Panc1 (cell line): ENCODE data around the gene RIN1. TPM values are rescaled to one million over a fixed set of nuclear protein-coding genes. Genes with fewer than 3 reads are reported as not detected.

Source experiments
- ATAC-seq: fragments of 200-7000 bp; cut with Tn5 transposase; 2 replicates; pipeline ENCODE4 v1.9.1; 2020; ENCODE audit warnings: mild to moderate bottlenecking, moderate library complexity
- BruUV-seq: library from RNA; stranded (reverse); fragments of 400-500 nt; replicated peaks from 2 replicates; lab custom pipeline; 2021; lab: Mats Ljungman, UMichigan
- CTCF ChIA-PET: fragments of 300-600 bp; sonication (Branson Sonifier 250); formaldehyde crosslinking; loops from one replicate; lab custom pipeline; 2022; ENCODE audit warnings: antibody characterized with exemption; lab: Charles Lee
- POLR2A ChIA-PET: fragments of 300-600 bp; sonication (Branson Sonifier 250); formaldehyde crosslinking; loops from one replicate; lab custom pipeline; 2022; ENCODE audit warnings: antibody characterized with exemption; lab: Charles Lee
- DNase-seq: peaks from one replicate; pipeline ENCODE4 v3.0.0-alpha.2; 2010; ENCODE audit warnings: low read depth, low spot score
- H3K27ac ChIP-seq: 2 replicates; pipeline ENCODE4 v1.5.1; 2011; ENCODE audit warnings: mild to moderate bottlenecking, low read length, inconsistent platforms
- H3K27me3 ChIP-seq: fragments of 200-500 bp; sonication (Bioruptor generic); 2 replicates; pipeline ENCODE4 v1.6.0; 2014; ENCODE audit warnings: low read length, inconsistent platforms; ENCODE audit not compliant: control insufficient read depth, insufficient read depth
- H3K36me3 ChIP-seq: fragments of 200-500 bp; sonication (Bioruptor generic); 2 replicates; pipeline ENCODE4 v1.5.1; 2014; ENCODE audit warnings: inconsistent platforms, mild to moderate bottlenecking, low read length, moderate library complexity; ENCODE audit not compliant: control insufficient read depth, insufficient read depth
- H3K4me1 ChIP-seq: 2 replicates; pipeline ENCODE4 v1.5.1; 2011; ENCODE audit warnings: inconsistent platforms, mild to moderate bottlenecking, low read length, moderate library complexity; ENCODE audit not compliant: control insufficient read depth, insufficient read depth
- H3K4me3 ChIP-seq, 2 experiments: 2 replicates each; pipeline ENCODE4 v1.5.1; 2011 to 2012; ENCODE audit warnings: low read depth in 2 of 2, low read length in 2 of 2, mild to moderate bottlenecking in 2 of 2, inconsistent platforms in 1 of 2, moderate library complexity in 1 of 2
- H3K9me3 ChIP-seq: fragments of 200-500 bp; sonication (Bioruptor generic); 2 replicates; pipeline ENCODE4 v1.5.1; 2014; ENCODE audit warnings: low read depth, mild to moderate bottlenecking, inconsistent platforms, low read length, moderate library complexity; ENCODE audit not compliant: control insufficient read depth, insufficient read depth
- POLR2AphosphoS5 ChIP-seq: IDR thresholded peaks from 2 replicates; pipeline ENCODE4 v1.6.1; 2012; ENCODE audit warnings: mild to moderate bottlenecking, low read depth, low read length, moderate library complexity
- SIN3A ChIP-seq: IDR thresholded peaks from 2 replicates; pipeline ENCODE4 v1.6.1; 2012; ENCODE audit warnings: low read depth, mild to moderate bottlenecking, low read length, moderate library complexity, borderline replicate concordance; ENCODE audit not compliant: insufficient read depth
- TCF7L2 ChIP-seq: IDR thresholded peaks from 2 replicates; pipeline ENCODE4 v1.6.1; 2011; ENCODE audit warnings: mild to moderate bottlenecking, low read depth, low read length, inconsistent platforms
- in situ Hi-C: cut with HindIII; loops from 2 replicates; pipeline ENCODE4 v1.10.0; 2016; ENCODE audit warnings: low sequenced_read_pairs, low pct_unique_long_range_greater_than_20kb
- intact Hi-C: fragments of 100-400 bp; cut with micrococcal nuclease; formaldehyde crosslinking; loops from one replicate; pipeline ENCODE4 v1.10.0; 2022; ENCODE audit not compliant: unreplicated experiment
- total RNA-seq: library from RNA; stranded (reverse); gene quantifications from one replicate; pipeline ENCODE4 v1.2.1, GENCODE V29; 2021; ENCODE audit not compliant: unreplicated experiment
- TF ChIP-seq, protein P1 (sequence below), 2 experiments: IDR thresholded peaks; 2 replicates each; pipeline ENCODE4 v1.6.1; 2011 to 2012; ENCODE audit warnings: low read depth in 2 of 2, control low read depth in 1 of 2, low read length in 1 of 2, mild to moderate bottlenecking in 1 of 2, moderate library complexity in 1 of 2; ENCODE audit not compliant: insufficient read depth in 1 of 2
- TF ChIP-seq, protein P2 (sequence below): fragments of 450-650 bp; IDR thresholded peaks from 2 replicates; pipeline ENCODE4 v1.5.1; 2017; ENCODE audit warnings: mild to moderate bottlenecking

RIN1 gene
- total RNA-seq, 1 experiment from 2014 or later, result 21.7 TPM

DNA sequence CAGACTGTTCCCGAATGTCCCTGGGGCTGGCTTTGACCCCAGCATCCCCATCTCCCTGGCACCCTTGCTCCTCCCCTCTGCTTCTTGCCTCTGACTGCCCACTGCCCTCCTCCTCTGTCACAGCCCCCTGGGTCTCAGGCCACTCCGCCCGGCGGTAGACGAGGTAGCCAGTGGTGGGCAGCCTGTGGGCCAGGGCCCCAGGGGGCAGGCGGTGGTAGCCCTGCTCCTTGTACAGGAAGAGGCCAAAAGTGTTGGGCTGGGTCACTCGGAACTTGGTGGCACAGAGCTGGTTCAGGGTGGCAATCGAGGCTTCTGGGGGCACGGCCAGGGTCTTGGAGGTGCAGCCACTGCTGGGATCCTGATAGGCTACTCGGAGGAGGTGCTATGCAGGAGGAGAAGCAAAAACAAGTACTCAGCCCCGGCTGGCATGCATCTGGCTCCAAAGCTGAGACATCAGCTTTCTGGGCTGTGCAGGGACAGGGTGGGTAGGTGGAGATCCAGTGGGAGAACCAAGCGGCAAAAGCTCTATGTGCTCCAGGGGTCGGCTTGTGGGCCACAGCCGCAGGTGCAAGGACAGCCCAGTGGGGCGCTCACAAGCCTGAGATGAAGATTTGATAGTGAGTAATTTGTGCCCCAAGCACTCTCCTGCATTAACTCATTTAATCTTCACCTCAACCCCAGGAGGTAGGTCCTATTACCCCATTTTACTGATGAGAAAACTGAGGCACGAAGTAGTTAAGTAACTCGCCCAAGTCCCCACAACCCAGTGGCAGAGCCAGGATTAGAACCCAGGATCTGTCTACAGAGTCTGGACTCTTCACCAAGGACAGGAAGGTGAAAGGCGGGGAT is 3.6 kb downstream of the RIN1 start:
- no peak for TF ChIP-seq SIN3A
- TF ChIP-seq, protein P1, sequence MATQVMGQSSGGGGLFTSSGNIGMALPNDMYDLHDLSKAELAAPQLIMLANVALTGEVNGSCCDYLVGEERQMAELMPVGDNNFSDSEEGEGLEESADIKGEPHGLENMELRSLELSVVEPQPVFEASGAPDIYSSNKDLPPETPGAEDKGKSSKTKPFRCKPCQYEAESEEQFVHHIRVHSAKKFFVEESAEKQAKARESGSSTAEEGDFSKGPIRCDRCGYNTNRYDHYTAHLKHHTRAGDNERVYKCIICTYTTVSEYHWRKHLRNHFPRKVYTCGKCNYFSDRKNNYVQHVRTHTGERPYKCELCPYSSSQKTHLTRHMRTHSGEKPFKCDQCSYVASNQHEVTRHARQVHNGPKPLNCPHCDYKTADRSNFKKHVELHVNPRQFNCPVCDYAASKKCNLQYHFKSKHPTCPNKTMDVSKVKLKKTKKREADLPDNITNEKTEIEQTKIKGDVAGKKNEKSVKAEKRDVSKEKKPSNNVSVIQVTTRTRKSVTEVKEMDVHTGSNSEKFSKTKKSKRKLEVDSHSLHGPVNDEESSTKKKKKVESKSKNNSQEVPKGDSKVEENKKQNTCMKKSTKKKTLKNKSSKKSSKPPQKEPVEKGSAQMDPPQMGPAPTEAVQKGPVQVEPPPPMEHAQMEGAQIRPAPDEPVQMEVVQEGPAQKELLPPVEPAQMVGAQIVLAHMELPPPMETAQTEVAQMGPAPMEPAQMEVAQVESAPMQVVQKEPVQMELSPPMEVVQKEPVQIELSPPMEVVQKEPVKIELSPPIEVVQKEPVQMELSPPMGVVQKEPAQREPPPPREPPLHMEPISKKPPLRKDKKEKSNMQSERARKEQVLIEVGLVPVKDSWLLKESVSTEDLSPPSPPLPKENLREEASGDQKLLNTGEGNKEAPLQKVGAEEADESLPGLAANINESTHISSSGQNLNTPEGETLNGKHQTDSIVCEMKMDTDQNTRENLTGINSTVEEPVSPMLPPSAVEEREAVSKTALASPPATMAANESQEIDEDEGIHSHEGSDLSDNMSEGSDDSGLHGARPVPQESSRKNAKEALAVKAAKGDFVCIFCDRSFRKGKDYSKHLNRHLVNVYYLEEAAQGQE (IDR thresholded peaks at IDR 0.05; ENCODE audit: insufficient read depth in 1 of 2, low read depth in 2 of 2, low read length in 1 of 2), result no peak
- no peak for TF ChIP-seq TCF7L2
- TF ChIP-seq POLR2AphosphoS5, result no peak
- TF ChIP-seq, protein P2, sequence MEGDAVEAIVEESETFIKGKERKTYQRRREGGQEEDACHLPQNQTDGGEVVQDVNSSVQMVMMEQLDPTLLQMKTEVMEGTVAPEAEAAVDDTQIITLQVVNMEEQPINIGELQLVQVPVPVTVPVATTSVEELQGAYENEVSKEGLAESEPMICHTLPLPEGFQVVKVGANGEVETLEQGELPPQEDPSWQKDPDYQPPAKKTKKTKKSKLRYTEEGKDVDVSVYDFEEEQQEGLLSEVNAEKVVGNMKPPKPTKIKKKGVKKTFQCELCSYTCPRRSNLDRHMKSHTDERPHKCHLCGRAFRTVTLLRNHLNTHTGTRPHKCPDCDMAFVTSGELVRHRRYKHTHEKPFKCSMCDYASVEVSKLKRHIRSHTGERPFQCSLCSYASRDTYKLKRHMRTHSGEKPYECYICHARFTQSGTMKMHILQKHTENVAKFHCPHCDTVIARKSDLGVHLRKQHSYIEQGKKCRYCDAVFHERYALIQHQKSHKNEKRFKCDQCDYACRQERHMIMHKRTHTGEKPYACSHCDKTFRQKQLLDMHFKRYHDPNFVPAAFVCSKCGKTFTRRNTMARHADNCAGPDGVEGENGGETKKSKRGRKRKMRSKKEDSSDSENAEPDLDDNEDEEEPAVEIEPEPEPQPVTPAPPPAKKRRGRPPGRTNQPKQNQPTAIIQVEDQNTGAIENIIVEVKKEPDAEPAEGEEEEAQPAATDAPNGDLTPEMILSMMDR, result no peak
- POLR2A ChIA-PET, result no interaction called here
- DNase-seq (no peak), ATAC-seq (no peak)
- Histone ChIP-seq H3K4me1 (peaks cover 29% of the 10 kb centered on the region), H3K9me3 (no peaks in the 10 kb centered on the region), H3K36me3 (no peaks in the 10 kb centered on the region), H3K27ac (no peak overlapping the region), H3K27me3 (no peaks in the 10 kb centered on the region), H3K4me3 (no peak overlapping the region)
- CTCF ChIA-PET, result interaction anchor here (0.6 to 1.6 kb wide), 2 partner anchors 20 to 32 kb away, joined by 3 to 6 read pairs; no protein-coding TSS in a partner anchor
- intact Hi-C loops (no loop called here), in situ Hi-C loops (no loop called here)
- no TSS peak for BruUV-seq

DNA sequence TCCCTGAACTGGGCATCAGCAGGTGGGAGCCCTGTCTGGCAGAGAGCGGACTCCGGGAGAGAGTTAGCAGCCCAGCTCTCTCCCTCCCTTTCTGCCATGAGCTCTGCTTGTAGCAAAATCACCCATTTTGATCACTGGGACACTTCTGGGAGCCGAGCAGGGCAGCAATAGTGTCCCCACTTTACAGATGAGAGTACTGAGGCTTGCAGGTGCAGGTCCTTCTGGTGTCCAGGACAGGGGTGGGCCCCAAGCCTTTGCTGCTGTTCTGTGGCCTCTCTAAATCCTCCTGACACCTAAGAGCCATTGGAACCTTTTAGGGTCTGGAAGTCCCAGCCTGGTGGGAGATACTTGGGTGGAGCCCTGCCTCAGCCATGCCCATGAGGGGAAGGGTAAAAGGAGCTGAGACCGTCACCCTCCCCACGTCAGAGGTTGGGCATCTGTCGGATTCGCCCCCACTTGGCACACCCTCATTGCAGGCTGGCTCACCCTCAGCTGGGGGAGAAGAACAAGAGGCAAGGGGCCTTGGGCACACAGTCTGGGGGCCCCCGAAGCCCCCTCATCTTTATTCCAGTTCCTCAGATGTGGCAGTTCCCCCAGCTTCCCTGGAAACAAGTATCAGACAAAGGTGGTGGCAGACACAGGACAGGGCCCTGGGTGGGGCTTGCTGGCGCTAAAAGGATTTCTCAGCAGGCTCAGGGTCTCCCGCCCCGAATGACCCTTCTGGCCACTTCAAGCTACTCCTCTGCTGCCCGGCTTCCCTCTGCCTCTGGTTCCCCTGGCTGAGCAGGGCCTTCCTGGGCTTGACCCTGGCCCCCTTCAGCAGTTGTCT is 4.5 kb downstream of the RIN1 start:
- intact Hi-C loops (no loop called here), in situ Hi-C loops (no loop called here)
- POLR2A ChIA-PET, result no interaction called here
- H3K4me3 ChIP-seq, result no peak overlapping the region
- no peak overlapping the region for H3K27ac ChIP-seq
- DNase-seq (no peak), ATAC-seq (no peak)
- TF ChIP-seq TCF7L2 (no peak), SIN3A (no peak), POLR2AphosphoS5 (no peak)
- TF ChIP-seq, protein P2, result no peak
- TF ChIP-seq, protein P1 (IDR thresholded peaks at IDR 0.05; ENCODE audit: insufficient read depth in 1 of 2, low read depth in 2 of 2, low read length in 1 of 2), result no peak
- CTCF ChIA-PET, result interaction anchor here (1.6 kb wide), 1 partner anchor 20 kb away, joined by 6 read pairs; no protein-coding TSS in a partner anchor
- H3K4me1 ChIP-seq, result peaks cover 27% of the 10 kb centered on the region
- H3K36me3 ChIP-seq, result no peaks in the 10 kb centered on the region
- no peaks in the 10 kb centered on the region for H3K9me3 ChIP-seq
- no peaks in the 10 kb centered on the region for H3K27me3 ChIP-seq
- no TSS peak for BruUV-seq
